ENCODE results near the gene MOB3B.

DNA sequence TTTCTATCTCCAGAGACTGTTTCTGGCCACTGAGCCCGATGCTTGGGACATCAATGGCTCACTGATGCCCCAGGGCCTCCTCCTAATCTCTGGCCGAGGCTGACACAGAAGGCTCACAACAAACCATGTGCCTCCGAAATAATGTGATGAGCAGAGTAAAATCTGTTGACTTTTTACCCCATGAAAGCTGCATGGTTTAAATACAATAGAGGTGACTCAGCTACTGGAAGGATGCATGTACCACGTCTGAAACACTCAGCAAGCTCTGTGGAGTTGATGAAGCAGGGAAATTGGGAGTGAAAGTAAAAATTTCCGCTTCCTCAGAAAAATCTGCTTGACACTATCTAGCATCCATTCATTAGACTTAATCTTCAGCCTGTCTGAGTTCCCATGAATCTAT is 121.6 kb downstream of the MOB3B start:
- no peak for TF ChIP-seq SMC3 (IDR thresholded peaks at IDR 0.05; ENCODE audit: low read depth, low read length)
- TF ChIP-seq CTCF (IDR thresholded peaks at IDR 0.05) = no peak
- TF ChIP-seq EP300 (IDR thresholded peaks at IDR 0.05; ENCODE audit: borderline replicate concordance in 1 of 2, low read depth in 1 of 2, low read length in 1 of 2) = no peak
- TF ChIP-seq SIN3A (IDR thresholded peaks at IDR 0.05; ENCODE audit: borderline replicate concordance, low read depth, low read length) = no peak
- TF ChIP-seq FOXM1 (IDR thresholded peaks at IDR 0.05; ENCODE audit: low read depth) = no peak
